ENCODE measurements around the gene LILRA6.
"Not testable (repeated sequence)": the region's sequence is repeated elsewhere in the genome, so short reads cannot be mapped to it uniquely, and the experiment has no call there.

GRCh38 chr19:54286283-54286682 is 43.7 kb upstream of the LILRA6 start:
- TF ChIP-seq CTCF (IDR thresholded peaks at IDR 0.05 in 2 of 3, conservative IDR thresholded peaks at IDR 0.05 in 1 of 3; ENCODE audit: borderline replicate concordance in 1 of 3, insufficient read depth in 1 of 3, low read depth in 2 of 3, low read length in 2 of 3); ZNF274 (IDR thresholded peaks at IDR 0.05; ENCODE audit: low read depth, low read length); EZH2 (IDR thresholded peaks at IDR 0.05); TCF7L2 (IDR thresholded peaks at IDR 0.05; ENCODE audit: borderline replicate concordance, extremely low read depth, insufficient read depth, insufficient read length); FOSL1 (IDR thresholded peaks at IDR 0.05; ENCODE audit: low read depth); ZFX (IDR thresholded peaks at IDR 0.05); POLR2A (IDR thresholded peaks at IDR 0.05; ENCODE audit: borderline replicate concordance, extremely low read depth, insufficient read depth, insufficient read length); POLR2AphosphoS5 (IDR thresholded peaks at IDR 0.05; ENCODE audit: low read depth, low read length); MAX (IDR thresholded peaks at IDR 0.05); CEBPB (IDR thresholded peaks at IDR 0.05; ENCODE audit: low read depth); CBX3 (IDR thresholded peaks at IDR 0.05; ENCODE audit: low read depth); SIN3A (IDR thresholded peaks at IDR 0.05; ENCODE audit: low read depth); REST (IDR thresholded peaks at IDR 0.05; ENCODE audit: low read depth): not testable (repeated sequence)

All from HCT116 (cell line).